KOPT-K1 (cell line): ENCODE results near the gene NR2E1.

Experiments used
- H3K27ac ChIP-seq: fragments of 200-600 bp; sonication (generic); 2 replicates; pipeline ENCODE4 v1.5.1; 2016; ENCODE audit warnings: antibody characterized with exemption, mild to moderate bottlenecking, low read depth, low read length; ENCODE audit not compliant: poor library complexity, severe bottlenecking
- H3K36me3 ChIP-seq: fragments of 200-600 bp; sonication (generic); 2 replicates; pipeline ENCODE4 v1.5.1; 2017; ENCODE audit warnings: antibody characterized with exemption, mild to moderate bottlenecking, low read length, moderate library complexity; ENCODE audit not compliant: insufficient read depth
- H3K9me3 ChIP-seq: fragments of 200-600 bp; sonication (generic); 2 replicates; pipeline ENCODE4 v1.5.1; 2017; ENCODE audit warnings: antibody characterized with exemption, low read length, mild to moderate bottlenecking; ENCODE audit not compliant: insufficient read depth, poor library complexity, severe bottlenecking

Gene NR2E1

DNA sequence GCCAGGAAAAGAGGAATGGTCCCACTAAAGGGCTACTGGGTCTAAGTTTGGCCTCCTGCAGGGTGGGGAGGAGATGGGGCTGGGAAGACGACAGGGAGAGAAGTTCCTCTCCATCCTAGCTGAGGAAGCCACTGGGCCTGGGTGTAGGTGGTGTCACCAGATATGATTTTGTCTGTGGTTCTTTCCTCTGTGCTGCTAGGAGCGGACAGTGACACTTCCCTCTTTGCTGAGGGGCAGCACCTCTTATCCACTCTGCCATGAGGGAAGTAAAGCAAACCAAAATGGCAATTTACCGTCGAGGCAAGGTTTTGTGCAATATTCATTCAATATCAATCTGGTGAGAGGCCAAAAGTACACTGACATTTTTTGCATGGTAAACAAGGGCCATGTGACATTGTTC is 33.0 kb upstream of the NR2E1 start:
- Histone ChIP-seq H3K9me3 (no peaks in the 10 kb centered on the region), H3K36me3 (no peaks in the 10 kb centered on the region), H3K27ac (no peak overlapping the region)

- Histone ChIP-seq H3K36me3 (no peaks in the 10 kb centered on the region), H3K9me3 (no peaks in the 10 kb centered on the region), H3K27ac (no peak overlapping the region)
Measured at GRCh38 chr6:108133594-108134179, 32.1 kb upstream of the NR2E1 start.

GRCh38 chr6:108134213-108134970 is 31.4 kb upstream of the NR2E1 start:
- H3K27ac ChIP-seq, result no peak overlapping the region
- no peaks in the 10 kb centered on the region for H3K36me3 ChIP-seq
- H3K9me3 ChIP-seq, result no peaks in the 10 kb centered on the region

- H3K27ac ChIP-seq, result no peak overlapping the region
- no peaks in the 10 kb centered on the region for H3K36me3 ChIP-seq
- no peaks in the 10 kb centered on the region for H3K9me3 ChIP-seq
Measured at GRCh38 chr6:108142240-108142639, 23.6 kb upstream of the NR2E1 start.

GRCh38 chr6:108145639-108146038 is 20.2 kb upstream of the NR2E1 start:
- Histone ChIP-seq H3K27ac (no peak overlapping the region), H3K9me3 (peaks cover 5% of the 10 kb centered on the region), H3K36me3 (no peaks in the 10 kb centered on the region)

DNA sequence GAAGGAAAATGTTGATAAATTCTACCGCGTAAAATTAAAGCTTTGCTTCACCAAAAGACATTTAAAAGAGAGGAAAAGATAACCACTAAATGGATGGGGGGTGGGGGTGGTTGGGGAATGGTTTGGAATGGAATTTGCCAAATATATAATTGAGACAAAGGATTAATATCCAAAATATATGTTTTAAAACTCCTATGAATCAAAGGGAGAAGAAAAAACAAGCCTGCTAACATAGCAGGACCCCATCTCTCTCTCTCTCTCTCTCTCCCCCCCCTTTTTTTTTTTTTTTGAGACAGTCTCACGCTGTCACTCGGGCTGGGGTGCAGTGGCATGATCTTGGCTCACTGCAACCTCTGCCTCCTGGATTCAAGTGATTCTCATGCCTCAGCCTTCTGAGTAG is 13.4 kb upstream of the NR2E1 start:
- H3K9me3 ChIP-seq, result peaks cover 5% of the 10 kb centered on the region
- H3K27ac ChIP-seq, result no peak overlapping the region
- H3K36me3 ChIP-seq, result no peaks in the 10 kb centered on the region

GRCh38 chr6:108156180-108156937 is 9.5 kb upstream of the NR2E1 start:
- Histone ChIP-seq H3K36me3 (no peaks in the 10 kb centered on the region), H3K27ac (no peak overlapping the region), H3K9me3 (no peaks in the 10 kb centered on the region)

DNA sequence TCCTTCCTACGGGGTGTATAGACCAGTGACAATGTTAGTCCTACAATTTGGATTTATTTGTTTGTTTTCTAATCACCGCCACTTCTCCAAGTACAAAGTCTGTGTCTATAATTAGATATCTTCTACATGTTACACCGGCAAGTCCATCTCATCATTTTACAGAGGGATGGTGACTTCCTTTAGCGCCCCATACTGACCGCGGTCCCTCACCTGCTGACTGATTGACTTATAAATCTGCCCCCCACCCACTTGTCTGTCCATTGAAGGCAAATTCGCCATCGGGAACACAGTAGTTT is 8.9 kb upstream of the NR2E1 start:
- Histone ChIP-seq H3K27ac (no peak overlapping the region), H3K9me3 (no peaks in the 10 kb centered on the region), H3K36me3 (no peaks in the 10 kb centered on the region)

GRCh38 chr6:108157234-108157980 is 8.4 kb upstream of the NR2E1 start:
- Histone ChIP-seq H3K27ac (no peak overlapping the region), H3K36me3 (no peaks in the 10 kb centered on the region), H3K9me3 (no peaks in the 10 kb centered on the region)

GRCh38 chr6:108157981-108158525 is 7.8 kb upstream of the NR2E1 start:
- no peaks in the 10 kb centered on the region for H3K36me3 ChIP-seq
- no peak overlapping the region for H3K27ac ChIP-seq
- no peaks in the 10 kb centered on the region for H3K9me3 ChIP-seq

- Histone ChIP-seq H3K9me3 (peaks cover 2% of the 10 kb centered on the region), H3K36me3 (no peaks in the 10 kb centered on the region), H3K27ac (no peak overlapping the region)
Measured at GRCh38 chr6:108159981-108160380, 5.8 kb upstream of the NR2E1 start.

GRCh38 chr6:108161724-108162282 is 4.0 kb upstream of the NR2E1 start:
- Histone ChIP-seq H3K36me3 (no peaks in the 10 kb centered on the region), H3K27ac (no peak overlapping the region), H3K9me3 (peaks cover 16% of the 10 kb centered on the region)

GRCh38 chr6:108163267-108163643 is 2.6 kb upstream of the NR2E1 start:
- H3K27ac ChIP-seq, result no peak overlapping the region
- no peaks in the 10 kb centered on the region for H3K36me3 ChIP-seq
- H3K9me3 ChIP-seq, result peaks cover 28% of the 10 kb centered on the region

DNA sequence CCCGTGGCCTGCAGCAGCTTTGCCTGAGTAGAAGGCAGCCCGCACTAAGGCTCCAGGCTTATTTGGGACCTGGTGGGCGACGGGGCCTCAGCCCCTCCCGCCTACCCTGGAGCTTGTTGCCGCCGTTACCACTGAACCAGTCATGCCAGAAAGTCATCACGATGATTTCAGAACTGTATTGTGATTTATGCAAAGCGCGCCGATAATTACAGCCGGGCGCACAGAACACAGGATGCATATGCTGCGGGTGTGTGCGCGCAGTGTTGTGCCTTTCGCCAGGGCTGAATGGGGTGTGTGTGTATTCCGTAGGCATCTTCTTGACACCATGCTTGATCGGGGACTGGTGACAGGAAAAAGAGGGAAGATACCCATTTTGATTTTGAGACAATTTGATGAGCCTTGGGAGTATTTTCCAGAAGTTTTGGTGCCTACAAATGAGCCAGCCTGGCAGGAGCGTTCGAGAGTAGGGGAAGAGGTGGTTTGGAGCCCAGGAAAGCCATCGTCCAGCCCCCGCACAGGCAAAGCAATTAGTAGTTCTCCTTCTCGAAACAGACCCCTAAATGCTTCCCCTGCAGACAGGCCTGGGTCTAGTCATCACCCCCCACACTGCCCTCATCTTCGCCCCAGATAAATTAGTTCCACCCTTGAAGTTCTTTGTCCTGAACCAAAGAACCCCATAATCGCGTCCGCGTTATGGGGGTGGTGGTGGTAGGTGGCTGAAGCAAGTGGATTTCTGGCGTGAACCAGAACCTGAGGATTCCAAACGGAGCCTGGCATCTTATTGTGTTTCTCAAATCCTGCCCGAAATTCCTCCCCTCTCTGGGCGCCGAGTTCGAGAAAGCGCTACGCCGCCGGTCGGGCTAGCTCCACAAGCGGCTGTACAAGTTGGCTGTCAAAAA is 1.9 kb upstream of the NR2E1 start:
- peaks cover 29% of the 10 kb centered on the region for H3K9me3 ChIP-seq
- H3K36me3 ChIP-seq, result no peaks in the 10 kb centered on the region
- no peak overlapping the region for H3K27ac ChIP-seq
